GM12878 (cell line): Measurements from ENCODE around the gene KISS1. TPM values are rescaled to one million over a fixed set of nuclear protein-coding genes. Genes with fewer than 3 reads are reported as not detected.

ENCODE experiments used
- ATAC-seq: fragments of 200-7000 bp; cut with Tn5 transposase; 3 replicates; pipeline ENCODE4 v1.9.1; 2020; ENCODE audit warnings: mild to moderate bottlenecking, moderate library complexity
- BruUV-seq: library from RNA; stranded (reverse); fragments of 400-500 nt; replicated peaks from 2 replicates; lab custom pipeline; 2021; lab: Mats Ljungman, UMichigan
- CTCF ChIA-PET: fragments of 300-600 bp; sonication (Branson Sonifier 250); formaldehyde crosslinking; extraction: SDS; loops from one replicate; lab custom pipeline; 2021; ENCODE audit warnings: inconsistent platforms; lab: Yijun Ruan, JAX
- POLR2A ChIA-PET: fragments of 350-600 bp; formaldehyde crosslinking; extraction: SDS; loops from one replicate; lab custom pipeline; 2021; ENCODE audit warnings: inconsistent platforms; lab: Charles Lee
- RAD21 ChIA-PET: fragments of 300-600 bp; sonication (Branson Sonifier 250); formaldehyde crosslinking; loops from one replicate; lab custom pipeline; 2023; ENCODE audit warnings: antibody characterized with exemption; ENCODE audit not compliant: unreplicated experiment; lab: Charles Lee
- SMC1A ChIA-PET: fragments of 300-600 bp; sonication (Branson Sonifier 250); formaldehyde crosslinking; loops from one replicate; lab custom pipeline; 2023; ENCODE audit not compliant: unreplicated experiment, uncharacterized antibody; lab: Charles Lee
- DNase-seq: peaks from one replicate; pipeline ENCODE4 v3.0.0-alpha.2; 2011; ENCODE audit warnings: low read depth, low spot score
- FAIRE-seq: peaks from 3 replicates; lab custom pipeline; 2011; peaks lifted over from hg19 to GRCh38; lab: Jason Lieb, UNC
- H2AFZ ChIP-seq: 2 replicates; pipeline ENCODE4 v1.6.0; 2011; ENCODE audit warnings: low read depth, low read length, control low read depth; ENCODE audit not compliant: control insufficient read depth
- H3K27ac ChIP-seq: 2 replicates; pipeline ENCODE4 v1.5.1; 2011; ENCODE audit warnings: control low read depth; ENCODE audit not compliant: control insufficient read depth, insufficient read depth
- H3K27me3 ChIP-seq, 2 experiments: replicated peaks in 1 of 2; 2 replicates each; pipeline versions ENCODE4 v1.6.0 to v1.6.1; 2011; ENCODE audit warnings: low read length in 1 of 2; ENCODE audit not compliant: control insufficient read depth in 2 of 2, insufficient read depth in 2 of 2
- H3K36me3 ChIP-seq, 2 experiments: 2 replicates each; pipeline ENCODE4 v1.5.1; 2011; ENCODE audit warnings: low read length in 1 of 2; ENCODE audit not compliant: control insufficient read depth in 2 of 2, insufficient read depth in 2 of 2
- H3K4me1 ChIP-seq: 2 replicates; pipeline ENCODE4 v1.6.1; 2011; ENCODE audit warnings: mild to moderate bottlenecking, low read length, moderate library complexity, mixed read lengths; ENCODE audit not compliant: control insufficient read depth, insufficient read depth
- H3K4me2 ChIP-seq: 2 replicates; pipeline ENCODE4 v1.6.0; 2011; ENCODE audit warnings: control low read depth; ENCODE audit not compliant: control insufficient read depth, insufficient read depth
- H3K4me3 ChIP-seq: fragments of 200-600 bp; sonication (generic); 2 replicates; pipeline ENCODE4 v1.5.1; 2016
- H3K79me2 ChIP-seq: 2 replicates; pipeline ENCODE4 v1.6.0; 2011; ENCODE audit warnings: low read length; ENCODE audit not compliant: control insufficient read depth, insufficient read depth
- H3K9ac ChIP-seq: 2 replicates; pipeline ENCODE4 v1.8.0; 2011; ENCODE audit warnings: low read length, control low read depth, mixed read lengths; ENCODE audit not compliant: control insufficient read depth, insufficient read depth
- H3K9me3 ChIP-seq: replicated peaks from 3 replicates; pipeline ENCODE4 v1.5.1; 2011; ENCODE audit warnings: mild to moderate bottlenecking, low read length; ENCODE audit not compliant: control insufficient read depth, insufficient read depth
- H4K20me1 ChIP-seq: 2 replicates; pipeline ENCODE4 v1.6.0; 2011; ENCODE audit not compliant: control insufficient read depth, insufficient read depth
- EZH2 ChIP-seq: IDR thresholded peaks from 2 replicates; pipeline ENCODE4 v1.6.1; 2012; ENCODE audit warnings: low read depth, mild to moderate bottlenecking, control low read depth, inconsistent platforms, low read length, borderline replicate concordance; ENCODE audit not compliant: control insufficient read depth
- SKIL ChIP-seq: fragments of 450-650 bp; IDR thresholded peaks from 2 replicates; pipeline ENCODE4 v1.6.1; 2017; ENCODE audit warnings: mild to moderate bottlenecking, low read depth, inconsistent platforms; ENCODE audit not compliant: poor library complexity, severe bottlenecking
- SUZ12 ChIP-seq: fragments of 200-600 bp; sonication (generic); IDR thresholded peaks from one replicate; pipeline ENCODE4 v1.6.1; 2018; ENCODE audit warnings: antibody characterized with exemption, mild to moderate bottlenecking; ENCODE audit not compliant: unreplicated experiment
- ZBED1 ChIP-seq: IDR thresholded peaks from 2 replicates; pipeline ENCODE4 v1.6.1; 2016; ENCODE audit warnings: borderline replicate concordance
- ZNF207 ChIP-seq: fragments of 450-650 bp; IDR thresholded peaks from 2 replicates; pipeline ENCODE4 v1.6.1; 2014; ENCODE audit warnings: antibody characterized with exemption, mild to moderate bottlenecking, borderline replicate concordance
- WGBS: methylation state at CpG from one replicate; pipeline ENCODE4 v1.1.6; 2016; ENCODE audit warnings: low lambda C conversion rate; ENCODE audit not compliant: insufficient replicate concordance, insufficient coverage; ENCODE audit errors: missing lambda C conversion rate; 5-methylcytosine and 5-hydroxymethylcytosine counted together
- in situ Hi-C: fragments of 300-500 bp; cut with MboI; formaldehyde crosslinking; loops from 9 replicates; pipeline ENCODE4 v1.14.3; 2018; ENCODE audit warnings: mixed read lengths
- intact Hi-C: fragments of 100-400 bp; cut with micrococcal nuclease; formaldehyde crosslinking; loops from one replicate; pipeline ENCODE4 v1.14.2; 2022; ENCODE audit not compliant: unreplicated experiment
- polyA plus RNA-seq, 11 experiments: library from polyadenylated mRNA; depleted of rRNA in 4 of 11; unstranded in 6 of 11; stranded (reverse) in 5 of 11; fragments of >200 nt; fragmentation: Nextera tagmentation in 4 of 11; fragmentation: Illumina TruSeq in 1 of 11; extraction: Ambion mirVana in 4 of 11; extraction: Trizol in 1 of 11; gene quantifications; 1 replicate in 1 of 11; 2 replicates in 10 of 11; pipeline versions ENCODE4 v1.2.1 to v1.2.3, GENCODE V29; 2011 to 2016; ENCODE audit warnings: inconsistent platforms in 2 of 11, missing spikeins in 2 of 11, low read depth in 1 of 11
- total RNA-seq, 4 experiments: library from RNA; depleted of rRNA in 3 of 4; stranded (reverse); fragments of >200 nt in 3 of 4; fragmentation: Illumina TruSeq in 1 of 4; extraction: Trizol in 1 of 4; gene quantifications; 2 replicates each; pipeline versions ENCODE4 v1.2.1 to v1.2.3, GENCODE V29; 2013 to 2021

The KISS1 gene
- total and polyA plus RNA-seq, 10 of the 15 experiments (the other 5 are each of a cell fraction or from before 2014, with no cell fraction given): not detected

- Histone ChIP-seq H3K4me3 (no peak overlapping the region), H2AFZ (no peak overlapping the region), H3K9me3 (no peaks in the 10 kb centered on the region), H3K36me3 (no peaks in the 10 kb centered on the region), H3K27me3 (peaks cover 3 to 16% of the 10 kb centered on the region in 2 experiments; a peak in 2 of 4 replicates), H3K4me2 (no peak overlapping the region), H3K27ac (no peak overlapping the region), H3K4me1 (no peaks in the 10 kb centered on the region), H4K20me1 (no peaks in the 10 kb centered on the region), H3K9ac (no peak overlapping the region), H3K79me2 (no peaks in the 10 kb centered on the region)
- ChIA-PET SMC1A (interaction anchor here (1.2 kb wide), 1 partner anchor 28 kb away, joined by 4 read pairs; no protein-coding TSS in a partner anchor), CTCF (interaction anchor here (0.6 to 4.3 kb wide), 7 partner anchors 16 to 327 kb away, joined by 3 to 25 read pairs (median 3); partner anchors contain the start of gene GOLT1A), POLR2A (interaction anchor here (1.0 kb wide), 1 partner anchor 11 kb away, joined by 4 read pairs; no protein-coding TSS in a partner anchor), RAD21 (no interaction called here)
- WGBS: 8% methylated on average over 29 of the region's 44 CpGs
- ATAC-seq: no peak
- no TSS peak for BruUV-seq
- intact Hi-C loops (no loop called here), in situ Hi-C loops (no loop called here)
- no peak for TF ChIP-seq ZBED1
- TF ChIP-seq SUZ12: peak; percentile 55
- no peak for TF ChIP-seq EZH2
- no peak for TF ChIP-seq SKIL
- TF ChIP-seq ZNF207: no peak
- no peak for FAIRE-seq
- no peak for DNase-seq
Observed at GRCh38 chr1:204190212-204191211, 5.8 kb downstream of the KISS1 start.
